Activated naive CD4-positive, alpha-beta T cell treated with anti-CD3 and anti-CD28 coated beads for 36 hours (primary cell): ENCODE measurements around the gene PDE2A. TPM values are rescaled to one million over a fixed set of nuclear protein-coding genes. Genes with fewer than 3 reads are reported as not detected.
A peak's percentile ranks its signal among the peaks of the same experiment; 100 is the strongest.

Experiments used
- CTCF ChIA-PET: fragments of 350-600 bp; sonication (Branson Sonifier 250); formaldehyde crosslinking; loops from one replicate; lab custom pipeline; 2021; ENCODE audit warnings: antibody characterized with exemption; lab: Charles Lee
- DNase-seq: peaks from one replicate; pipeline ENCODE4 v3.0.0-alpha.2; 2020
- H3K27ac Mint-ChIP-seq: one replicate; pipeline ENCODE4 v1.8.0; 2021; ENCODE audit warnings: mild to moderate bottlenecking, mixed read lengths
- H3K27me3 Mint-ChIP-seq: one replicate; pipeline ENCODE4 v1.8.0; 2021; ENCODE audit warnings: low read depth, mixed read lengths
- H3K36me3 Mint-ChIP-seq: one replicate; pipeline ENCODE4 v1.8.0; 2021; ENCODE audit warnings: low read depth, mixed read lengths
- H3K4me1 Mint-ChIP-seq: one replicate; pipeline ENCODE4 v1.8.0; 2021; ENCODE audit warnings: low read depth, mixed read lengths
- H3K4me3 Mint-ChIP-seq: one replicate; pipeline ENCODE4 v1.8.0; 2021; ENCODE audit warnings: mild to moderate bottlenecking, moderate library complexity, mixed read lengths
- H3K9me3 Mint-ChIP-seq: one replicate; pipeline ENCODE4 v1.8.0; 2021; ENCODE audit warnings: mixed read lengths
- intact Hi-C: fragments of 100-400 bp; cut with micrococcal nuclease; formaldehyde crosslinking; loops from one replicate; pipeline ENCODE4 v1.15.1; 2023
- total RNA-seq, 2 experiments: library from RNA; stranded (reverse); gene quantifications; one replicate each; pipeline ENCODE4 v1.2.3, GENCODE V29; 2021

Gene PDE2A
- total RNA-seq, 2 experiments from 2014 or later = 0.69 to 1.1 TPM

DNA sequence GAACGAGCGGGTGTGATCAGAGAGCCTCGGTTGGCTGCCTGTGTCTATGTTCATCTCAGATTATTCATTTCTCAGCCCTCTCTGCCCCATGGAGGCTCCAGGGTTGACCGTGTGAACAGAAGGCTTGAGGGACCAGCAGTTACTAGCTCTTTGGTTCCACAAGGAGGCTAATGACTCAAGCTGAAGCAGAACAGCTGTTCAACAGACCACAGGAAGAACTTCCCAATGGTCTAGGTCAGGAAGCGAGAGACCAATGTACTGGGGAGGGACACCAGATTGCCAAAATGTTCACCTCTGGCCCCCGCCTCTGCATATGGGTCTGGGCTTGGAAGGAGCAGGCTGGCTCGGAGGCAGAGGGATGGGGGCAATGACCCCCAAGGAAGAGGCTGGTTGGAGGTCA lies 14.7 kb upstream of the PDE2A start:
- Mint-ChIP-seq H3K36me3 (no peaks in the 10 kb centered on the region), H3K4me3 (no peak overlapping the region), H3K27me3 (no peaks in the 10 kb centered on the region), H3K4me1 (peaks cover 13% of the 10 kb centered on the region), H3K9me3 (no peaks in the 10 kb centered on the region), H3K27ac (no peak overlapping the region)
- CTCF ChIA-PET = no interaction called here
- intact Hi-C loops = no loop called here
- DNase-seq = no peak

DNA sequence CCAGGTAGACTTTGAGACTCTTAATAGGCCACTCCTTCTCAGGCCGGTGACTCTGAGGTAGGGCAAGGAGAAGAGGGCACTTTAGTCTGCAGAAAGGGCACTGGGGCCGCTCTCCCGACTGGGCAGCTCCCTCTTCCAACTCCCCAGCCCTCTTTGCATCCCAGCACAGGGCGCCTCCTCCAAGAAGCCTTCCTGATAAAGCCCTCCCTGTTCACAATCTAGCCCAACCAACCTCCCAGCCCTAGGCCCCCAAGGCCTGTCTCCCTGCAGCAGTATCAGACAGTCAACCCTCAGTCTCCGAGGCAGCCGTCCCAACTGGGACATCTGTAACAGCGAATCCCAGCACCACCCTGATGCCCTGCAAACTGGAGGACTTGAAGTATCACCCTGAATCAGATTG lies 14.3 kb upstream of the PDE2A start:
- H3K27ac Mint-ChIP-seq = peak overlapping the region; percentile 3
- intact Hi-C loops = no loop called here
- CTCF ChIA-PET = no interaction called here

DNA sequence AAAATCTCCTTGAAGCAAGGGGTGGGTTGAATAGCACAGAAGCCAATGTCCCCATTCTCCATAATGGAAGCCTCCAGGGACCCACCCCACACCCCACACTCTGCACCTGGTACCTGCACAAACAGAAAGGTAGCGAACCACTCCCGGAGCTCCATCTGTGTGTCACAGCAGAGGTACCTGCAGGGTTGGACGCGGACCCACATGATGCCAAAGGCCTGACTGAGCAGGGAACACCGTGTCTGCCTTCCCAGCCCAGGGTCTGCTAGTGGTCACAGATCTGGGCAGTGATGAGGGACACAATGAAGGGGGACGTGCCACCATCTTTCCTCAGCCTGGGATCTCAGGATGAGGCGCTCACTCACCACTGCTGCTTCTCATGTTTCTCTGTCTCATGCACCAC lies 13.1 kb upstream of the PDE2A start:
- no peak for DNase-seq
- Mint-ChIP-seq H3K27ac (no peak overlapping the region), H3K27me3 (no peaks in the 10 kb centered on the region), H3K4me3 (no peak overlapping the region), H3K4me1 (peaks cover 13% of the 10 kb centered on the region), H3K9me3 (no peaks in the 10 kb centered on the region), H3K36me3 (no peaks in the 10 kb centered on the region)
- intact Hi-C loops = no loop called here
- CTCF ChIA-PET = no interaction called here

More for the DNA sequence above, 14.3 kb upstream of the PDE2A start:
- H3K36me3 Mint-ChIP-seq = no peaks in the 10 kb centered on the region
- peaks cover 13% of the 10 kb centered on the region for H3K4me1 Mint-ChIP-seq
- DNase-seq = no peak
- no peaks in the 10 kb centered on the region for H3K27me3 Mint-ChIP-seq
- H3K9me3 Mint-ChIP-seq = no peaks in the 10 kb centered on the region
- no peak overlapping the region for H3K4me3 Mint-ChIP-seq

DNA sequence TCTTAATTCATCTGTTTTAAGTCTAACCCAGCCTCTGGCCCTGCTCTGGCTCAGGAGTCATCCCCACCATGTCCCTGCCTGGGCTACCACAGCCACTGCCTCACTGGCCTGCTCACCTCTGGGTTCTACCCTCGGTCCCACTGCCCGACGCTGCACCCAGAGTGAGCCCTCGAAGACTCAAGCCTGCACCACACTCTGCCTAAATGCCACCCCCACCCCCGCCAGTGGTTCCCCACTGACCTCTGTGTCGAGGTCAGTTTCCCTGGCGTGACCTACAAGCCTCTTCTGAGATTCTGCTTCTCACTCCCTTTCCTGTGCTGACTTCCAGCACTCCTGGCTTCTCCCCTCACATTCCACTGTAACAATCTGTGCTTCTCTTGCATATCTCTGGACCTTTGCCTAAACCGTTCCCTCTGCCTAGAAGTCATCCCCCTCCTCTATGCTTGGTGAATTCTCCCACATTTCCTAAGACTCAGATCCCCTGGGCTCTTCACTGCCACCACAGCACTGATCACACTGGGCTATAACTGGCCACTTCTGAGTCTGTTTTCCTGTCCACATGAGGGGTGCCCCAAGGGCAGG lies 12.5 kb upstream of the PDE2A start:
- Mint-ChIP-seq H3K36me3 (no peaks in the 10 kb centered on the region), H3K4me3 (no peak overlapping the region), H3K9me3 (no peaks in the 10 kb centered on the region), H3K27ac (peak overlapping the region; percentile 20), H3K27me3 (no peaks in the 10 kb centered on the region), H3K4me1 (peaks cover 13% of the 10 kb centered on the region)
- DNase-seq = no peak
- CTCF ChIA-PET = interaction anchor here (0.9 to 1.0 kb wide), 2 partner anchors 18 to 491 kb away, joined by 3 read pairs; no protein-coding TSS in a partner anchor
- intact Hi-C loops = no loop called here

DNA sequence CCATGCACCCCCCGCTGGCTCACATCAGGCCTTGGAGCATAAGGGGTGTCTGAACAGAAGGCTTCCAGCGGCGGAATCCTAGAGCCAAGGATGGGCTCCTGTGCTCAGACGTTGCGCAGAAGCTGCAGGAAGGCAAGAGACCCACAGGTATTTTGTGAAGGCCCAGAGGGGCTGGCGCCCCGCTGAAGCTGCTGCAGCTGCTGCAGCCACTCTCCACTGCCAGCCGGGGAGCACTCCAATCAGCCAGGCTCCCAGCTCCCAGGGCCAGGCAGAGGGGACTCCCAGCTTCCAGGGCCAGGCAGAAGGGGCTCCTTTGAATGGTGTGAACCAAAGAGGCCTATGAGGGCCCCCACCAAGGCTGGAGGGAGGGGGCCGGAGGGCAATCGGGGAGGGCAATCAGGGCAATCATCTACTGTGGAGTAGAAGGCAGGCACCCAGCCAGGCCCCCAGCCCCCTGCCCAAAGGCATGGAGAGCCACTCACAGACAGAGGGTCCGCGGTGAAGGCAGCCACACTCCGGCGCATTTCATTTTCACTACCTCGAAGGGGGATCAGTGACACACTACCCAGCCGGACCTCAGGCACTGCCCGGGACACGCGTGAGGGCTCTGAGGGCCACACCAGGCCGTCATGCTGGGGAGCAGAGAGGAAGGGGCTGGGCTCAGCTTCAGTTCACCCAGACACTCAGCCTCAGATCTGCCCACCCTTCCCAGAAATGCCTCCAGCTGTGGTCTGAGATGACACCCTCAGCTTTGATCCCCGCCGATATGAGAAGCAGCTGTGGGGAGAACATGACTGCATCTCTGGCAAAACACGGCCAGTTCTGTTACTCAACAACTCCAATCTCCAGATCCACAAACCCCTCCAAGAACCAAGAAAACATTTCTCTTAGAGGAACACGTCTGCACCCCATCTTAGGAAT lies 11.6 kb upstream of the PDE2A start:
- no peaks in the 10 kb centered on the region for H3K36me3 Mint-ChIP-seq
- H3K4me3 Mint-ChIP-seq = no peak overlapping the region
- DNase-seq = peak; percentile 65
- no peaks in the 10 kb centered on the region for H3K9me3 Mint-ChIP-seq
- CTCF ChIA-PET = interaction anchor here (0.9 to 4.9 kb wide), 3 partner anchors 17 to 491 kb away, joined by 3 to 58 read pairs (median 3); no protein-coding TSS in a partner anchor
- peak overlapping the region; percentile 20 for H3K27ac Mint-ChIP-seq
- intact Hi-C loops = no loop called here
- peaks cover 13% of the 10 kb centered on the region for H3K4me1 Mint-ChIP-seq
- no peaks in the 10 kb centered on the region for H3K27me3 Mint-ChIP-seq

DNA sequence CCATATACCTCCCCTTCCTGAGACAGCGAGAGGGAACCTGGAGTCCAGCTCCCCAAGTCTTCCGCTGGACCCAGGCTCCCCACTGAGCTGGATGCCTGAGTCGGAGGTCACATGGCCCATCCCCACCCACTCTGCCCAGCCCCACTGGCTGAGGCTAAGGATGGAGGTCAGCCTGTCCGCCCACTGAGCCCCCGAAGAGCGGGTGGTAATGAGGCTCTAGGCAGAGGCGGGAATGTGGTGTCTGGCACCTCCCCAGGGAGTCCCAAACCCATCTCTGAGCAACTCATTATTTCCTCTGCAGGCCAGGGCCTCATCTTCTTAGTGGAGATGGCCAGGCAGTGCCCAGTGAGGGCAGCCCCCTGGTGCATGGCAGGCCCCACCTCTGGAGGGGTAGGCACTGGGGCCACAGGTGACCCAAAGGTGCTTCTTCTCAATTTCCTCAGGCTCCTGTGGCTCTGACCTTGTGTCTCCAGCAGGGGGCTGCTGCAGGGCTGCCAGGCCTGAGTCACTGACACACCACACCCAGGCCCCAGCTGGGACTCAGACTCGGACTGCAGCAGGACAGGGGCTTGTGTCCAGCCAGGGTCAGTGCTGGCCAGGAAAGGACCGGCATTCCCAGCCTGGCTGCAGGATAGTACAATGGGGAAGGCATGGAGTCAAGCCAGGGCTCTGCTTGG lies 10.2 kb upstream of the PDE2A start:
- H3K4me3 Mint-ChIP-seq = no peak overlapping the region
- CTCF ChIA-PET = interaction anchor here (0.6 to 4.9 kb wide), 23 partner anchors 9 to 1078 kb away, joined by 3 to 58 read pairs (median 4); partner anchors contain the start of gene ARHGEF17
- intact Hi-C loops = loop anchor here (5.0 kb wide), 1 partner anchor 108 kb away; the partner anchor contains the start of gene STARD10
- no peaks in the 10 kb centered on the region for H3K36me3 Mint-ChIP-seq
- DNase-seq = peak; percentile 63
- H3K27ac Mint-ChIP-seq = no peak overlapping the region
- H3K4me1 Mint-ChIP-seq = peaks cover 13% of the 10 kb centered on the region
- H3K9me3 Mint-ChIP-seq = no peaks in the 10 kb centered on the region
- no peaks in the 10 kb centered on the region for H3K27me3 Mint-ChIP-seq

DNA sequence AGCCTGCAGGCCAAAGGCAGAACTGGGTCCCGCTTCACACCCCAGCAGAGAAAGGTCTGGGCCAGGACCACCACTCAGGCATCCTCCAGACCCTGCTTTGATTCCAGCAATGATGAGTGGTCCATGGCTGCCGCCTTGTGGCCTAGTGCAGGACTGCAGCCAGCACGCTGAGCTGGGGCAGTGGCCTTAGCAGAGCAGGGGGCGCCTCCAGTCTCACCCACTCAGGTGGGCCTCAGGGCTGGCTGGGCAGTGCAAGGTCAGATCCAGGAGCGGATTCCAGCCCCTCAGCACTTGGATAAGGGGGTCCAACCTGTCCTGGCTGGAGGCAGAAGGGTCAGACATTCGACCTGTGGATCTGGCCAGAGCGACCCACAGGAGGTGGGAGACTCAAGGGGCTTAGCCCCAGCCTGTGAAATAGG lies 9.6 kb upstream of the PDE2A start:
- no peaks in the 10 kb centered on the region for H3K36me3 Mint-ChIP-seq
- intact Hi-C loops = loop anchor here (1.0 to 5.0 kb wide), 3 partner anchors 98 to 201 kb away; partner anchors contain the start of gene STARD10
- peaks cover 13% of the 10 kb centered on the region for H3K4me1 Mint-ChIP-seq
- DNase-seq = peak; percentile 81
- H3K4me3 Mint-ChIP-seq = no peak overlapping the region
- no peaks in the 10 kb centered on the region for H3K9me3 Mint-ChIP-seq
- no peak overlapping the region for H3K27ac Mint-ChIP-seq
- H3K27me3 Mint-ChIP-seq = no peaks in the 10 kb centered on the region
- CTCF ChIA-PET = interaction anchor here (0.6 to 4.9 kb wide), 22 partner anchors 8 to 624 kb away, joined by 3 to 58 read pairs (median 4); partner anchors contain the start of gene ARHGEF17

DNA sequence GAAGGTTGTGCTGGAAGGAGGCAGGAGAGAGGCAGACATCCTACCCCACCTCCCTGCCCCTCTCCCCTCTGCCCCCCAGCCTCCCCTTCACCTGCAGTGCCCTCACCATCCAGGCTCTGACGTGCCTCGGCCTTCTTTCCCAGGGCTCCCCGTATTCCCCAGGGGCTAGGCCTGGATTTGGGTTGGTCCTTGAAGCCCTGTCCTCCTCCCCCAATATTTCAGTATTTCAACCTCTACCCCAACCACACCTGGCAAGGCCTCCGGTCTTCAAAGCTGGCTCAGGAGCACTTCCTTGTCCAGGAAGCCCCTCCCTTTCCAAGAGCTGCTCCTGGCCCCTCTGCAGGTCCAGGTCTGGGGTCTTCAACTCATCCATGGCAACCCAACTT lies 8.6 kb upstream of the PDE2A start:
- peaks cover 13% of the 10 kb centered on the region for H3K4me1 Mint-ChIP-seq
- no peak for DNase-seq
- H3K27me3 Mint-ChIP-seq = peaks cover 3% of the 10 kb centered on the region
- CTCF ChIA-PET = interaction anchor here (1.1 to 4.9 kb wide), 6 partner anchors 16 to 212 kb away, joined by 3 to 58 read pairs (median 9); no protein-coding TSS in a partner anchor
- no peak overlapping the region for H3K4me3 Mint-ChIP-seq
- peak overlapping the region; percentile 22 for H3K27ac Mint-ChIP-seq
- intact Hi-C loops = loop anchor here (1.0 to 5.0 kb wide), 3 partner anchors 98 to 200 kb away; partner anchors contain the start of gene STARD10
- no peaks in the 10 kb centered on the region for H3K9me3 Mint-ChIP-seq
- no peaks in the 10 kb centered on the region for H3K36me3 Mint-ChIP-seq

DNA sequence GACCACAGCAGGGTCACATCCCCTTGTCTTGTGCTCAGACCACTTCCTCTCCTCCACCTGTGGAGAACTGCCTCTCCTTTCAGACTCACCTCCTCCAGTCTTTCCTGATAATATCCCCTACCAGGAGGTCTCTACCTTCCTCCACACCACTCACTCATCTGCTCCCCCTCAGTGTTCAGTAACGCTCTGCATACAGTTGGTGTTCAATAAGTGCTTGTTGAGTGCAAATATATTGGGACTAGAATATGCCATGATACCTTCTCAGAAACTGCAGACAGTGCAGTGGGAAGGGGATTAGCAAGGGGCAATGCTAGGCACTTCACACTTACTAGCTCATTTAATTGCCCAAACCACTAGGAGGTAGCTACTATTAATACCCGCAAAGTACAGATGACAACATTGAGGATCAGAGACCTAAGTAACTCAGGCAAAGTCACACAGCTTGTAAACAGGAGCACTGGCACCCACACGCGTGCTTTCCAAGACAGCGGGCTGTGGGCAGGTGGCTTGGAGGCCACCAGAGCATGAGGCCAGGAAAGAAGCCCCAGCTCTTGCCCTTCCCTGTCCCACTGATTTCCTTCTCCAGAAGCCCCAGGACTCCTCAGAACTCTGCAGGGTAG lies 8.1 kb upstream of the PDE2A start:
- CTCF ChIA-PET = interaction anchor here (1.1 to 4.9 kb wide), 4 partner anchors 15 to 212 kb away, joined by 3 to 58 read pairs (median 15); no protein-coding TSS in a partner anchor
- DNase-seq = no peak
- no peaks in the 10 kb centered on the region for H3K36me3 Mint-ChIP-seq
- H3K4me3 Mint-ChIP-seq = no peak overlapping the region
- peaks cover 13% of the 10 kb centered on the region for H3K4me1 Mint-ChIP-seq
- no peak overlapping the region for H3K27ac Mint-ChIP-seq
- peaks cover 3% of the 10 kb centered on the region for H3K27me3 Mint-ChIP-seq
- H3K9me3 Mint-ChIP-seq = no peaks in the 10 kb centered on the region
- intact Hi-C loops = loop anchor here (2.0 to 5.0 kb wide), 2 partner anchors 110 to 200 kb away; partner anchors contain the start of gene STARD10

DNA sequence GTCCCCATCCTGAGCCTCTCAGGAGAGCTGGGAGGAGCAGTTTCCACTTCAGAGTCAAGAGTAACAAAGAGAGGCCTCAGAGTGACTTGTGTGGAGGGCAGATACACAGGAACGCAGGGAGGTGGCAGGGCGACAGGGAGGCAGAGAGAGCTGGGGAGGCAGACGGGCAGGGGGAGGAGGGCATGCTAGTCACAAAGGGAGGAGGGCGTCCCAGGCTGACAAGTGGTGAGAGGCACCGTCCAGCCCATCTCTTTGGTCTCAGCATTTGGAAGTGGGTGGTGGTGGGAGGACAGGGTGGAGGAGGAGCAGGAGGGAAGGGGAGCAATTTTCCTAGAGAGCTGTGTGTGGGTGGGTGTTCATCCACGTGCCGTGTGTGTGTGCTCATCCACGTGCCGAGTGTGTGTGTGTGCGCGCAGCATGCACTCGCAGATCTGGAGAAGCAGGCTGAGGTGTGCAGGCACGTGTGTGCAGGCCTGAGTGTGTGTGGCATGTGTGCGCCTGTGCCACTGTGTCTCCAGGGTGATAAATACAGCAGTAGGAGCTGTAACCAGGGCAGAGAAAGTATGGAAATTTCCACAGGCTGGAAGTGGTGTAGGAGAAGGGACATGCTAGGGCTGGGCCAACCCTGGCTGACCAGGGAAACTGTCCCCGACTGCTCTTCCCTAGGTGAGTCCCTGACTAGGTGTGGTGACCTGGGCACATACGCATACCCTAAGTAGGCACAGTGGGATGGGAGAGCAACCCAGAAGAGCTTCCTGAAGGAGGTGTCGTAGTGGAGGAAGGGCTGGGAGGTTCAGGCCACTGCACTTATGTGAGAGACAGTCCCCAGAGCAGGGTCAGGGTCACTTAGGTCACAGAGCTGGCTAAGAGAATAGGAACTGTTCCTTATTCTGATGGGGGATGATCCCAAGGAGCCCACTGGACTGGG lies 7.3 kb upstream of the PDE2A start:
- Mint-ChIP-seq H3K4me1 (peaks cover 6% of the 10 kb centered on the region), H3K27me3 (peaks cover 6% of the 10 kb centered on the region), H3K4me3 (no peak overlapping the region), H3K36me3 (no peaks in the 10 kb centered on the region), H3K27ac (no peak overlapping the region), H3K9me3 (no peaks in the 10 kb centered on the region)
- DNase-seq = no peak
- CTCF ChIA-PET = interaction anchor here (0.6 to 4.9 kb wide), 5 partner anchors 14 to 211 kb away, joined by 3 to 58 read pairs (median 12); no protein-coding TSS in a partner anchor
- intact Hi-C loops = loop anchor here (2.0 to 5.0 kb wide), 2 partner anchors 111 to 199 kb away; partner anchors contain the start of gene STARD10
